Parathyroid adenoma (tissue), 2 donors: ENCODE data around the gene MAGEB3.

Source experiments
- H2AFZ ChIP-seq: fragments of 300-600 bp; sonication (generic); one replicate; pipeline ENCODE4 v1.7.0; 2017; ENCODE audit warnings: antibody characterized with exemption, mild to moderate bottlenecking
- H3K27ac ChIP-seq: fragments of 300-600 bp; sonication (generic); one replicate; pipeline ENCODE4 v1.7.0; 2017
- H3K27me3 ChIP-seq: fragments of 300-600 bp; sonication (generic); one replicate; pipeline ENCODE4 v1.7.0; 2017; ENCODE audit warnings: low read length; ENCODE audit not compliant: control insufficient read depth, insufficient read depth
- H3K36me3 ChIP-seq: fragments of 300-600 bp; sonication (generic); one replicate; pipeline ENCODE4 v1.7.0; 2017; ENCODE audit warnings: low read length; ENCODE audit not compliant: control insufficient read depth, insufficient read depth
- H3K4me1 ChIP-seq: fragments of 300-600 bp; sonication (generic); one replicate; pipeline ENCODE4 v1.7.0; 2017; ENCODE audit warnings: control low read depth
- H3K4me2 ChIP-seq: fragments of 300-600 bp; sonication (generic); one replicate; pipeline ENCODE4 v1.7.0; 2017; ENCODE audit warnings: low read length
- H3K4me3 ChIP-seq: fragments of 300-600 bp; sonication (generic); one replicate; pipeline ENCODE4 v1.7.0; 2017; ENCODE audit warnings: low read depth, low read length
- H3K79me2 ChIP-seq: fragments of 300-600 bp; sonication (generic); one replicate; pipeline ENCODE4 v1.7.0; 2017; ENCODE audit warnings: control low read depth
- H3K9ac ChIP-seq: fragments of 300-600 bp; sonication (generic); one replicate; pipeline ENCODE4 v1.7.0; 2017; ENCODE audit warnings: mild to moderate bottlenecking
- H3K9me3 ChIP-seq: fragments of 300-600 bp; sonication (generic); one replicate; pipeline ENCODE4 v1.7.0; 2017; ENCODE audit warnings: low read length; ENCODE audit not compliant: control insufficient read depth
- CTCF ChIP-seq: fragments of 300-600 bp; sonication (generic); IDR thresholded peaks from one replicate; pipeline ENCODE4 v1.7.0; 2017; ENCODE audit warnings: antibody characterized with exemption, mild to moderate bottlenecking
- donor health status: primary hyperparathyroidism.

Gene MAGEB3

GRCh38 chrX:30282527-30282926 is 52.1 kb downstream of the MAGEB3 start:
- Histone ChIP-seq H3K4me1 (no peaks in the 10 kb centered on the region), H3K27ac (no peak overlapping the region), H3K9me3 (no peaks in the 10 kb centered on the region), H3K36me3 (no peaks in the 10 kb centered on the region), H2AFZ (no peak overlapping the region), H3K4me2 (no peak overlapping the region), H3K79me2 (no peaks in the 10 kb centered on the region), H3K27me3 (no peaks in the 10 kb centered on the region), H3K4me3 (no peak overlapping the region), H3K9ac (no peak overlapping the region)
- TF ChIP-seq CTCF: no peak

- no peak overlapping the region for H3K4me2 ChIP-seq
- TF ChIP-seq CTCF: no peak
- no peak overlapping the region for H3K9ac ChIP-seq
- no peak overlapping the region for H2AFZ ChIP-seq
- no peaks in the 10 kb centered on the region for H3K36me3 ChIP-seq
- H3K27ac ChIP-seq: no peak overlapping the region
- no peaks in the 10 kb centered on the region for H3K27me3 ChIP-seq
- H3K79me2 ChIP-seq: no peaks in the 10 kb centered on the region
- H3K9me3 ChIP-seq: no peaks in the 10 kb centered on the region
- no peak overlapping the region for H3K4me3 ChIP-seq
- no peaks in the 10 kb centered on the region for H3K4me1 ChIP-seq
These were observed 53.2 kb downstream of the MAGEB3 start for GRCh38 chrX:30283456-30284200.
